Measurements from ENCODE around the gene ATRNL1.

GRCh38 chr10:115720121-115720520 is 627.0 kb downstream of the ATRNL1 start:
- TF ChIP-seq CTCF (IDR thresholded peaks at IDR 0.05): no peak
- no peak for TF ChIP-seq POLR2A (IDR thresholded peaks at IDR 0.05)
- TF ChIP-seq POLR2AphosphoS5 (IDR thresholded peaks at IDR 0.05): no peak

Measured in suprapubic skin (tissue), 4 donors.